GM12875 (cell line): ENCODE results near the gene MCM8.

Experiments used
- H3K4me3 ChIP-seq: one replicate; pipeline ENCODE4 v1.5.1; 2011; ENCODE audit warnings: low read depth, low read length, control low read depth
- CTCF ChIP-seq: IDR thresholded peaks from 2 replicates; pipeline ENCODE4 v1.5.1; 2011; ENCODE audit warnings: low read depth, mild to moderate bottlenecking, control low read depth, inconsistent platforms, low read length, moderate library complexity, borderline replicate concordance; ENCODE audit not compliant: insufficient read depth

Gene MCM8

GRCh38 chr20:5938456-5939029, 11.9 kb upstream of the MCM8 start:
- TF ChIP-seq CTCF = no peak
- H3K4me3 ChIP-seq = no peak overlapping the region

DNA sequence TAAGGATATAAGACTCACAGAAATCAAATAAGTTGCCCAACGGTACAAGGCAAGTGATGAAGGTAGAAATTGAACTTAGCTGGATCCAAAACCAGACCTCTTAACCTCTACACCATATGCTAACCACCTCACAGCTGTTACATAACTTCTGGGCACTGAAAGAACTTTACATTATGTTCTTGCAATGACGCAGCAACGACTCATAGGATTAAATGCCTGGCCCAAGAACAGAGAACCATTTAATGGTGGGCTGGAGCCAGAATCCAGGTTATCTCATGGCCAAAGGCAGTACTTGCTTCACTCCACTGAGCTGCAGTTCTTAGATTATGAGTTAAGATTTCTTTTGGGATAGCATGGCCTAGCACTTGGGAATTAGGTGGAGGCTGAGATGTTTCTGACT, 4.5 kb upstream of the MCM8 start:
- no peak overlapping the region for H3K4me3 ChIP-seq
- no peak for TF ChIP-seq CTCF

DNA sequence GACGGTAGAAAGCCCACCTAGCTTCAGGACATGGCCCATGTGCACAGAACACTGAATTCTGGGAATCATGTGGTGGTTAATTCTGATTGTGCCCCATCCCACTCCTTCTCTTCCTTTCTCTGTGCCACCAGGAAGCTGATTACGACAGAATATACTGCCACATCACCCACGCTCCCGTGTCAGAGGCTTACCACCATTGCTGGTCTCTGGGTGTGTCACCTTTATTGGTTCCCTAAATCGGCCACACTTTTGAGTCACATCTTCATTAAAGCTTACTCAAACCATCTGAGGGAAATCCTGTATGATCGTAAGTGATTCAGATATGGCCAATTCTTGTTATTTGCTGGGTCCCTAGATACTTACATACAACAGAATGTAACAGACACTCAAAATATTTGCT, 3.2 kb upstream of the MCM8 start:
- H3K4me3 ChIP-seq = no peak overlapping the region

GRCh38 chr20:5949943-5950270, 545 bp upstream of the MCM8 start:
- H3K4me3 ChIP-seq = peak overlapping the region; percentile 71
- no peak for TF ChIP-seq CTCF

More for the DNA sequence above, 3.2 kb upstream of the MCM8 start:
- TF ChIP-seq CTCF = no peak

DNA sequence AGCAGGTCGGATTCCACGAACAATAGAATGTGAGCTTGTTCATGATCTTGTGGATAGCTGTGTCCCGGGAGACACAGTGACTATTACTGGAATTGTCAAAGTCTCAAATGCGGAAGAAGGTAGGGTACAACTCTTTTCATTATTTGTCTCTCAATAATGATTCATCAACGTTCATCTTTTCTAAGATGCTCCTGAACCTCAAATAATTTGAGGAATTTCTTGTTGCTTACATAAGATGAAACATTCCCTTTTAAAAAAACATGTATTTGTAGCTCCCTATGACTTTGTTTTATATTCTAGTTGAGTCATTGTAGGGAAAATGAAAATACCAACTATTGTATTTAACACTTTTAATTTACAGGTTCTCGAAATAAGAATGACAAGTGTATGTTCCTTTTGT, 17.0 kb downstream of the MCM8 start:
- TF ChIP-seq CTCF = no peak
- no peak overlapping the region for H3K4me3 ChIP-seq

GRCh38 chr20:5968462-5968861, 18.0 kb downstream of the MCM8 start:
- no peak overlapping the region for H3K4me3 ChIP-seq
- no peak for TF ChIP-seq CTCF

DNA sequence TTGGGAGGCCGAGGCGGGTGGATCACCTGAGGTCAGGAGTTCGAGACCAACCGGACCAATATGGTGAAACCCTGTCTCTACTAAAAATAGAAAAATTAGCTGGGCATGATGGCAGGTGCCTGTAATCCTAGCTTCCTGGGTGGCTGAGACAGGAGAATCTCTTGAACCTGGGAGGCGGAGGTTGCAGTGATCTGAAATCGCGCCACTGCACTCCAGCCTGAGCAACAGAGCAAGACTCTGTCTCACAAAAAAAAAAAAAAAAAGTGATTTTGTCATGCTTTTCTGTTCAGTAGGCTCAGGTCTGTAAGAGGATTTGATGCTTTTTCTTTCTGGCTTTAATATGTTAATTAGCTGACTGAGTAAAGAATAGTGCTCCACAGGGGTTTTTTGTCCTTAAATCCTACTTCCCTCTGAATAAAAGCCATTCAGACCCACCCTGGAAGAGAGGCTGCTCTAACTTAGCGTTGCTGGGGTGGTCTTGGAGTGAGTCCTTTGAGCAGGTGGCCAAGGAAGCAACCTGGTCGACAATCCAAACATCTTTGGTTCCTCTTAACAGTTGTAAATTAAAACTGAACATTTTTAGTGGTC, 19.0 kb downstream of the MCM8 start:
- no peak for TF ChIP-seq CTCF
- H3K4me3 ChIP-seq = no peak overlapping the region
